ENCODE measurements around the gene LRRK1. TPM values are rescaled to one million over a fixed set of nuclear protein-coding genes. Genes with fewer than 3 reads are reported as not detected.
A peak's percentile ranks its signal among the peaks of the same experiment; 100 is the strongest.

LRRK1 gene
- total RNA-seq, 4 donors from 2014 or later: 14.8 to 29.3 (median 19.1) TPM

DNA sequence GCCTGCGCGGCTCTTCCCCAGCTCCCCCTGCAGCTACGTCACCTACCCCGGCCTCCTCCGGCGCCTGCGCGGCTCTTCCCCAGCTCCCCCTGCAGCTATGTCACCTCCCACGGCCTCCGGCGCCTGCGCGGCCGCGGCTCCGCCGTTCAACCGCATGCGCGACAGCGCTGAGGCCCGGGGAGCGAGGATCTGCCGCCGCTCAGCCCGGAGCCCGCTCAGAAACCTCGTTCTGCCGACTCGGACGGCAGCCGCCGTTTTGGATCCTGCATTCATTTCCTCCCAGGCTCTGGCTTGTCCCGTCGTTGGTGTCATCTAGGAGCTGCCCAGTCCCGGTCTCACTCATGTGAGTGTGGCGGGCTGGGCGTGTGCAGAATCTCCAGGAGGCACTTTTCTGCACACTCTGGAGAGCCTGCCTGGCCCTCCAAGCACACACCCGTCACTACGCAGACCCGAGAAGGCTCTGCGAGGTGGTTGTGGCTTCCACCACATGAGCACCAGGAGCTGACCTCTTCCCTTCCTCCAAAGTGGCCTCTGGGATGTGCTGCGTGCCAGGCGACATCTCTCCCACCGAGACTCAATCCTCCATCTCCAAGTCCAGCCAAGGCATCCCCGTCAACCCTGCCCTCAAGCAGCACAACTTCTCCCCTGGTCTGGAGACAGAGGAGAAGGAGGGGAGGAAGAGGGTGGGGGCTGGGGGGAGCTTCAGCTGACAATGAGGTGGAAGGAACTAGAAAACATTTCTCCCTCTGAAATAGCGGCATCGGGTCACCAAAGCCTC, 167.4 kb downstream of the LRRK1 start:
- WGBS, 2 donors: 92 to 95% methylated on average over 45 to 48 of the region's 48 CpGs
- no peak for DNase-seq (ENCODE audit: low spot score in 2 of 2)
- H3K4me3 ChIP-seq (ENCODE audit: low read depth, poor library complexity, severe bottlenecking): no peak overlapping the region
- intact Hi-C loops (cut with DNase I; ENCODE audit: low total_unique reads): loop anchor here (5.0 kb wide), 1 partner anchor 171 kb away; no protein-coding TSS in a partner anchor
- TF ChIP-seq, protein P1, sequence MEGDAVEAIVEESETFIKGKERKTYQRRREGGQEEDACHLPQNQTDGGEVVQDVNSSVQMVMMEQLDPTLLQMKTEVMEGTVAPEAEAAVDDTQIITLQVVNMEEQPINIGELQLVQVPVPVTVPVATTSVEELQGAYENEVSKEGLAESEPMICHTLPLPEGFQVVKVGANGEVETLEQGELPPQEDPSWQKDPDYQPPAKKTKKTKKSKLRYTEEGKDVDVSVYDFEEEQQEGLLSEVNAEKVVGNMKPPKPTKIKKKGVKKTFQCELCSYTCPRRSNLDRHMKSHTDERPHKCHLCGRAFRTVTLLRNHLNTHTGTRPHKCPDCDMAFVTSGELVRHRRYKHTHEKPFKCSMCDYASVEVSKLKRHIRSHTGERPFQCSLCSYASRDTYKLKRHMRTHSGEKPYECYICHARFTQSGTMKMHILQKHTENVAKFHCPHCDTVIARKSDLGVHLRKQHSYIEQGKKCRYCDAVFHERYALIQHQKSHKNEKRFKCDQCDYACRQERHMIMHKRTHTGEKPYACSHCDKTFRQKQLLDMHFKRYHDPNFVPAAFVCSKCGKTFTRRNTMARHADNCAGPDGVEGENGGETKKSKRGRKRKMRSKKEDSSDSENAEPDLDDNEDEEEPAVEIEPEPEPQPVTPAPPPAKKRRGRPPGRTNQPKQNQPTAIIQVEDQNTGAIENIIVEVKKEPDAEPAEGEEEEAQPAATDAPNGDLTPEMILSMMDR (IDR thresholded peaks at IDR 0.05): no peak
- TF ChIP-seq POLR2A (IDR thresholded peaks at IDR 0.05): no peak

DNA sequence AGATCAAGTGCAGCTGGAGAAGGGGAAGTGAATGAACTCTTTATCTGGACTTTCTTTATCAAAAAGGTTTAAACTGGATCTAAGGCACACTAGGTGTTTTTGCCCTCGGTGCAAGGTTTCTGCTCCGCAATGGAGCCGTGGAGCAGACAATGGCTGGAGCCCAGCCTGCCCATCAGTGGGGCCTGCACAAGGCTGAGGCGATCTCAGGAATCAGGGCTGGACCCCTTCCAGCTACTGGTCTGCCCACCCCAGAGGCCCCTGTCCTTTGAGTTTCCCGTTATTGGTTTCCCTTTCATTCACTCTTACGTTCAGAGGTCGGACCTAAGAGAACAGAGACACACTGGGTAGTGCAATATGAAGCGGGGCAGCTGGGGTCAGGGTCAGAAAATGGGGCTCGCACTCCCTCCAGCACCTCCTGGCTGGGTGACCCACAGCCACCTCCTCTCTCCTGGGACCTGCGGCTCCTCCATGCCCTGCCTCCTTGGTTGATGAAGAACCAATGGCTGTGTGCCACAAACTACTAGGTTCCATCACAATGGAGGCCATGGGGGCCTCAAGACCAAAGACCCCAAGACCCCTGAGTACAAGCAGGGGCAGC, 168.1 kb downstream of the LRRK1 start:
- WGBS, 2 donors: 85 to 86% methylated on average over 9 of the region's 10 CpGs
- DNase-seq (ENCODE audit: low spot score in 2 of 2): no peak
- no peak overlapping the region for H3K4me3 ChIP-seq (ENCODE audit: low read depth, poor library complexity, severe bottlenecking)
- intact Hi-C loops (cut with DNase I; ENCODE audit: low total_unique reads): loop anchor here (5.0 kb wide), 1 partner anchor 170 kb away; no protein-coding TSS in a partner anchor
- no peak for TF ChIP-seq POLR2A (IDR thresholded peaks at IDR 0.05)
- TF ChIP-seq, protein P1 (IDR thresholded peaks at IDR 0.05): no peak

DNA sequence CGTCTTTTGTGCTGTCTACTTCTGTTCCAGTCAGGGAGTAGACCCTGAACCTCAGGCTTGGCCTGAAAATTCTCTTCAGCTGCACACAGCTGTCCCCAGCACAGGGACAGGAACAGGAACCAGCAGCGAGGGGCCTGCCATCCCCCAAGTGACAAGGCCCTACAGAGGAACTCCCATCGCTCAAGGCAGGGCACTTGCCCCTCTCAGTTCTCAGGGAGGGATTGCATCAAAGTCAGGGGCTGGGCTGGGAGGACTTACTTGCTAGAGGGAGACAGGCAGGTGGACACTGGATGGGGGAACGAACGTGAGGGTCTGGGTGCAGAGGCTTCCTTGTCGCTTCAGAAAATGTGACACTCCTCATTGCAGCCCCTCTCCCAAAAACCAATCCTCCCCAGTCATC, 169.1 kb downstream of the LRRK1 start:
- 75 to 84% methylated on average over 4 to 6 of the region's 6 CpGs for WGBS, 2 donors
- intact Hi-C loops (cut with DNase I; ENCODE audit: low total_unique reads): loop anchor here (5.0 kb wide), 1 partner anchor 169 kb away; no protein-coding TSS in a partner anchor
- TF ChIP-seq POLR2A (IDR thresholded peaks at IDR 0.05): no peak
- no peak overlapping the region for H3K4me3 ChIP-seq (ENCODE audit: low read depth, poor library complexity, severe bottlenecking)
- DNase-seq (ENCODE audit: low spot score in 2 of 2): no peak

DNA sequence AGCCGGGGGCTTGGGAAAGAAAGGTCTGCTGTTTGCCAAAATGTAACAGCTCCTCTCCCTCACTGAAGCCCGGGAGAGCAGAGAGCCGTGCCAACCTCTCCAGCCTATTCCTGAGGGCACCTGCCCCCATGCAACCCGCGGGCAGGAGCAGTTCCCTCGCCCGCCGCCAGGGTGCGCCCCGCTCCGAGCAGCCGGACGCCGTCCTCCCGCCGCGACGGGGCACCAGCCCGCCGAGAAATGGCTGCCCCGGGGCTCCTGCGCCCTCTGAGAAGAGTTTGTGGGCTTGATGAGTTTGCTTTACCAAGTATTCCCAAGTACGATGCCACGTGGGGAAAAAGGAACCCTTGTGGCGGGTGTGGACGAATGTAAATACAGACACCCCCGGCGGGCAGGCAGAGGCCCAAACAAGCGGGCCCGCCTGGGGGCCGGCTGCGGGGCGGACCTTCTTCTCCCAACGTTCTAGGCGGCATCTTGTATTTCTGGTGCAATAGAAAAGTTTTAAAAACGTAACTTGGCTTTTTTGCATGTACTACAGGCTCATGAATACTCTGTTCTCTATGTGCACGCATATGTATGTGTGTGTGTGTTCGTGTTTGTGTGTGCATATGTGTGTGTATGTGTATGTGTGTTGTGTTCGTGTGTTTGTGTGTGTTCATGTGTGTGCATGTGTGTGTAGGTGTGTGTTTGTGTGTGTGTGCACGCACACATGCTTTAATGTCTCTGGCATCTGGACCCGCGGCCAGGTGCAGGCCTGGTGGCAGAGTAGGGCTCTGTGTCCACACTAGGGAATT, 169.8 kb downstream of the LRRK1 start:
- intact Hi-C loops (cut with DNase I; ENCODE audit: low total_unique reads): loop anchor here (5.0 kb wide), 1 partner anchor 168 kb away; no protein-coding TSS in a partner anchor
- DNase-seq (ENCODE audit: low spot score in 2 of 2): peak; percentile 42 to 95
- 21 to 22% methylated on average over 39 to 42 of the region's 42 CpGs for WGBS, 2 donors
- H3K4me3 ChIP-seq (ENCODE audit: low read depth, poor library complexity, severe bottlenecking): no peak overlapping the region
- TF ChIP-seq POLR2A (IDR thresholded peaks at IDR 0.05): no peak
- TF ChIP-seq, protein P1 (IDR thresholded peaks at IDR 0.05): peak in 2 of 3 donors; percentile 74 to 88

DNA sequence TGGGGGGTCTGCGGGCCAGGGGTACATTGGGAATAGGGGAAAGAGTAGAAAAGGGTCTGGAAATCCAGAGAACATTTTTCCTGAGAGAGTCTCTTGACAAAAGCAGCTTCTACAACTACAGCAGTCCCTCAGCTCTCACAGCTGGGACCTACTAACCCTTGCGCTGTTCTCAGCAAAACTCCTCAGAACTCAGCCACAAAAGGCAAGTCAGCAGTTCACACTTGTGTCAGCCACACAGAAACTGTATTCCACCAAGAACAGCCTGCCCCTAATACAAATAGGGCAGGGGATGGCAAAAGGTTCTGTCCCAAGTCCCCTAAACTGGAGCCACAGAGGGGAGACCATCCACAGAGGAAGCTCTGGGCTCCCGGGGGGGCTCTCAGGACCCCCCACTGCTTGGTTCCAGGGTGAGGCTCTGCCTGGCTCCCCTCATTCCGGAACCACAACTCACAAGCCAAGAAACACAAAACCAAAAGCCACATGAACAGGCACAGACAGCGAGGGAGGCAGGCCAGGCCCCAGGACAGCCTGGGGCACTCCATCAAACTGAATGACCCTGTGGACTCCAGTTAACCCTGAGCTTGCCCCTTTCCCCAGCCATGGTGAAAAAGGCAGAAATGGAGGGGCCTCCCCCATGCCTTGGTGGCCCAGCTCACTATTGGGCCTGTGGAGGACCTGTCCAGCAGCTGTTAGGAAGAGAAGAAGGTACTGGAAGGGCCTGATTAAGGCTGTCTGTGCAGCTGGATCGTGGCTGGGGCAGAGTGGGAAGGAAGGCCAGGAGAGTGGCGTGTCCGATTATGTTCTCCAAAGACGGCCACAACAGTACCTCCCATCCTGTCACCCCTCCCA, 170.6 kb downstream of the LRRK1 start:
- no peak overlapping the region for H3K4me3 ChIP-seq (ENCODE audit: low read depth, poor library complexity, severe bottlenecking)
- intact Hi-C loops (cut with DNase I; ENCODE audit: low total_unique reads): loop anchor here (5.0 kb wide), 1 partner anchor 167 kb away; no protein-coding TSS in a partner anchor
- DNase-seq (ENCODE audit: low spot score in 2 of 2): no peak
- 74 to 75% methylated on average over 9 of the region's 9 CpGs for WGBS, 2 donors
- TF ChIP-seq, protein P1 (IDR thresholded peaks at IDR 0.05): no peak
- no peak for TF ChIP-seq POLR2A (IDR thresholded peaks at IDR 0.05)
